H1 (cell line): ENCODE results near the gene GREB1L. TPM values are rescaled to one million over a fixed set of nuclear protein-coding genes. Genes with fewer than 3 reads are reported as not detected.

Source experiments
- CTCF ChIA-PET: fragments of 300-600 bp; sonication (Branson Sonifier 250); formaldehyde crosslinking; loops from one replicate; lab custom pipeline; 2021; ENCODE audit not compliant: partially characterized antibody; lab: Charles Lee
- POLR2A ChIA-PET: fragments of 300-600 bp; sonication (Branson Sonifier 250); formaldehyde crosslinking; loops from one replicate; lab custom pipeline; 2021; ENCODE audit warnings: inconsistent platforms; ENCODE audit not compliant: partially characterized antibody; lab: Charles Lee
- DNase-seq, 2 experiments: peaks; one replicate each; pipeline versions ENCODE4 v3.0.0 to v3.0.0-alpha.2; 2010 to 2022; ENCODE audit warnings: low spot score in 2 of 2, low read depth in 1 of 2, mixed read lengths in 1 of 2
- FAIRE-seq: peaks from 2 replicates; lab custom pipeline; 2011; peaks lifted over from hg19 to GRCh38; lab: Jason Lieb, UNC
- H2AFZ ChIP-seq: 2 replicates; pipeline ENCODE4 v1.8.1; 2012; ENCODE audit warnings: low read length, inconsistent platforms
- H2AK5ac ChIP-seq: 2 replicates; pipeline ENCODE4 v1.6.1; 2013; ENCODE audit warnings: low read depth, low read length
- H2BK120ac ChIP-seq: replicated peaks from 2 replicates; pipeline ENCODE3; 2013; ENCODE audit warnings: low read depth, low read length, inconsistent platforms
- H2BK12ac ChIP-seq: 2 replicates; pipeline ENCODE4 v1.6.1; 2013; ENCODE audit warnings: low read depth, low read length
- H2BK15ac ChIP-seq: 2 replicates; pipeline ENCODE4 v1.6.1; 2013; ENCODE audit warnings: low read length
- H2BK20ac ChIP-seq: 2 replicates; pipeline ENCODE4 v1.6.1; 2013; ENCODE audit warnings: low read length
- H2BK5ac ChIP-seq: 2 replicates; pipeline ENCODE4 v1.6.1; 2013; ENCODE audit warnings: low read depth, low read length
- H3K14ac ChIP-seq: 2 replicates; pipeline ENCODE4 v1.6.1; 2013; ENCODE audit warnings: inconsistent platforms; ENCODE audit not compliant: insufficient read length
- H3K18ac ChIP-seq: 2 replicates; pipeline ENCODE4 v1.6.1; 2013; ENCODE audit warnings: low read length; ENCODE audit errors: extremely low read depth
- H3K23ac ChIP-seq: 2 replicates; pipeline ENCODE4 v1.6.1; 2013; ENCODE audit warnings: inconsistent platforms; ENCODE audit not compliant: insufficient read length
- H3K23me2 ChIP-seq: 2 replicates; pipeline ENCODE4 v1.6.1; 2013; ENCODE audit warnings: low read depth, low read length
- H3K27ac ChIP-seq: 2 replicates; pipeline ENCODE4 v1.6.1; 2011; ENCODE audit warnings: low read depth, low read length, inconsistent platforms
- H3K27me3 ChIP-seq, 4 experiments: replicated peaks in 1 of 4; 1 replicate in 1 of 4; 2 replicates in 3 of 4; pipeline versions ENCODE4 v1.6.1 to v1.8.1; 2011 to 2013; ENCODE audit warnings: low read length in 3 of 4, mild to moderate bottlenecking in 3 of 4, inconsistent platforms in 2 of 4, mixed read lengths in 2 of 4, moderate library complexity in 1 of 4; ENCODE audit not compliant: control insufficient read depth in 3 of 4, insufficient read depth in 3 of 4; ENCODE audit errors: extremely low read depth in 1 of 4
- H3K36me3 ChIP-seq, 4 experiments: 2 replicates each; pipeline versions ENCODE4 v1.6.1 to v1.8.1; 2011 to 2013; ENCODE audit warnings: mild to moderate bottlenecking in 4 of 4, low read length in 3 of 4, moderate library complexity in 2 of 4, control low read depth in 1 of 4, inconsistent platforms in 1 of 4; ENCODE audit not compliant: insufficient read depth in 4 of 4, control insufficient read depth in 2 of 4
- H3K4ac ChIP-seq: replicated peaks from 2 replicates; pipeline ENCODE3; 2013; ENCODE audit warnings: low read length, low read depth, mixed read lengths, inconsistent platforms; ENCODE audit not compliant: insufficient read length
- H3K4me1 ChIP-seq, 4 experiments: replicated peaks in 1 of 4; 1 replicate in 1 of 4; 2 replicates in 3 of 4; pipeline versions ENCODE4 v1.6.1 to v1.8.1; 2011 to 2013; ENCODE audit warnings: low read length in 3 of 4, inconsistent platforms in 2 of 4, mixed read lengths in 1 of 4; ENCODE audit not compliant: insufficient read depth in 4 of 4, control insufficient read depth in 3 of 4
- H3K4me2 ChIP-seq, 2 experiments: 2 replicates each; pipeline versions ENCODE4 v1.6.1 to v1.8.1; 2011 to 2013; ENCODE audit warnings: low read depth in 2 of 2, low read length in 2 of 2, control low read depth in 1 of 2, inconsistent platforms in 1 of 2, mild to moderate bottlenecking in 1 of 2; ENCODE audit not compliant: insufficient read depth in 1 of 2
- H3K4me3 ChIP-seq, 4 experiments: fragments of 200-600, 300-600 bp in 1 of 4; sonication (generic), shearing (Covaris generic), sonication (Bioruptor Twin) in 1 of 4; 2 replicates each; pipeline versions ENCODE4 v1.5.1 to v1.8.1; 2011 to 2016; ENCODE audit warnings: low read length in 4 of 4, low read depth in 3 of 4, control low read depth in 2 of 4, inconsistent platforms in 2 of 4, mild to moderate bottlenecking in 2 of 4, mixed read lengths in 1 of 4, moderate library complexity in 1 of 4; ENCODE audit not compliant: insufficient read depth in 2 of 4; ENCODE audit errors: extremely low read depth in 1 of 4
- H3K56ac ChIP-seq: replicated peaks from 2 replicates; pipeline ENCODE3; 2013; ENCODE audit warnings: low read depth, mild to moderate bottlenecking, mixed read lengths, low read length, inconsistent platforms; ENCODE audit not compliant: insufficient read length
- H3K79me1 ChIP-seq: 2 replicates; pipeline ENCODE4 v1.6.1; 2013; ENCODE audit warnings: low read depth, low read length, control low read depth
- H3K79me2 ChIP-seq, 2 experiments: 2 replicates each; pipeline versions ENCODE4 v1.6.1 to v1.8.1; 2012 to 2013; ENCODE audit warnings: low read length in 2 of 2, mild to moderate bottlenecking in 2 of 2, inconsistent platforms in 1 of 2; ENCODE audit not compliant: insufficient read depth in 2 of 2, control insufficient read depth in 1 of 2
- H3K9ac ChIP-seq, 4 experiments: replicated peaks in 1 of 4; 1 replicate in 1 of 4; 2 replicates in 3 of 4; pipeline versions ENCODE4 v1.6.1 to v1.8.1; 2011 to 2013; ENCODE audit warnings: low read depth in 3 of 4, low read length in 3 of 4, control low read depth in 2 of 4, mild to moderate bottlenecking in 2 of 4, moderate library complexity in 2 of 4, inconsistent platforms in 1 of 4; ENCODE audit errors: extremely low read depth in 1 of 4
- H3K9me3 ChIP-seq, 2 experiments: 2 replicates each; pipeline versions ENCODE4 v1.6.1 to v1.8.1; 2012 to 2013; ENCODE audit warnings: mild to moderate bottlenecking in 2 of 2, moderate library complexity in 2 of 2, control low read depth in 1 of 2, inconsistent platforms in 1 of 2, low read depth in 1 of 2, low read length in 1 of 2, mixed read lengths in 1 of 2; ENCODE audit not compliant: insufficient read depth in 2 of 2
- H4K20me1 ChIP-seq, 2 experiments: replicated peaks in 1 of 2; 2 replicates each; pipeline versions ENCODE3 to v1.8.1; 2011 to 2013; ENCODE audit warnings: inconsistent platforms in 2 of 2, low read length in 2 of 2, mild to moderate bottlenecking in 1 of 2; ENCODE audit not compliant: insufficient read depth in 2 of 2, control insufficient read depth in 1 of 2
- H4K5ac ChIP-seq: 2 replicates; pipeline ENCODE4 v1.6.1; 2013; ENCODE audit warnings: low read length, low read depth, mixed read lengths, inconsistent platforms; ENCODE audit not compliant: insufficient read length
- H4K8ac ChIP-seq: 2 replicates; pipeline ENCODE4 v1.8.0; 2013; ENCODE audit warnings: mild to moderate bottlenecking, moderate library complexity, low read length, inconsistent platforms; ENCODE audit not compliant: insufficient read depth; ENCODE audit errors: extremely low read depth
- H4K91ac ChIP-seq: replicated peaks from 2 replicates; pipeline ENCODE3; 2013; ENCODE audit warnings: low read length, mixed read lengths, inconsistent platforms; ENCODE audit not compliant: insufficient read length
- ASH2L ChIP-seq: fragments of 200-600, 300-600 bp; sonication (generic); IDR thresholded peaks from one replicate; pipeline ENCODE4 v1.7.1; 2017; ENCODE audit warnings: low read length
- POU5F1 ChIP-seq: IDR thresholded peaks from 2 replicates; pipeline ENCODE4 v1.6.1; 2011; ENCODE audit warnings: low read depth, mild to moderate bottlenecking, low read length, moderate library complexity
- SUZ12 ChIP-seq: fragments of 200-600 bp; sonication (generic); IDR thresholded peaks from 2 replicates; pipeline ENCODE4 v1.6.1; 2012; ENCODE audit warnings: mild to moderate bottlenecking, inconsistent platforms, low read length, moderate library complexity, mixed read lengths
- TBP ChIP-seq: IDR thresholded peaks from 2 replicates; pipeline ENCODE4 v1.6.1; 2011; ENCODE audit warnings: low read depth, low read length, improper control_type of control experiment
- WGBS, 2 experiments: shearing (Covaris generic) in 1 of 2; methylation state at CpG; one replicate each; pipeline versions ENCODE4 v1.1.6 to v1.1.7; 2013 to 2015; ENCODE audit warnings: low lambda C conversion rate in 2 of 2, mixed read lengths in 2 of 2, inconsistent platforms in 1 of 2, low coverage in 1 of 2, missing lambda C conversion rate in 1 of 2; ENCODE audit not compliant: insufficient replicate concordance in 2 of 2, insufficient coverage in 1 of 2, insufficient read length in 1 of 2; ENCODE audit errors: extremely low coverage in 1 of 2, missing lambda C conversion rate in 1 of 2; 5-methylcytosine and 5-hydroxymethylcytosine counted together
- polyA plus RNA-seq, 7 experiments: library from polyadenylated mRNA; depleted of rRNA in 3 of 7; stranded (reverse) in 5 of 7; unstranded in 2 of 7; fragments of >200 nt in 5 of 7; fragments of 200-250 nt in 2 of 7; gene quantifications; 1 replicate in 5 of 7; 2 replicates in 1 of 7; 4 replicates in 1 of 7; pipeline versions ENCODE4 v1.2.1 to v1.2.3, GENCODE V29; 2011 to 2013; ENCODE audit warnings: missing spikeins in 2 of 7, mixed read lengths in 2 of 7
- total RNA-seq: library from RNA; stranded (reverse); fragmentation: NEBNext Ultra II Directional; extraction: Animal tissue kit (Norgen Biotek cat#: 25700); gene quantifications from 2 replicates; pipeline ENCODE4 v1.2.1, GENCODE V29; 2021

GREB1L gene
- total and polyA plus RNA-seq, 2 of the 8 experiments (the other 6 are each of a cell fraction or from before 2014, with no cell fraction given): 0.34 to 1.6 TPM

GRCh38 chr18:21241301-21242048 is 557 bp upstream of the GREB1L start:
- Histone ChIP-seq H4K91ac (no peak overlapping the region), H4K8ac (peak overlapping the region; percentile 45; the same call in 1 of the 2 replicates), H2BK120ac (no peak overlapping the region), H3K79me1 (no peaks in the 10 kb centered on the region), H4K20me1 (no peaks in the 10 kb centered on the region), H3K4me2 (peak overlapping the region; percentile 68 to 73), H3K18ac (no peak overlapping the region; the same call in 1 of the 2 replicates), H2AFZ (no peak overlapping the region), H3K4me1 (peaks cover 0 to 15% (median 8%) of the 10 kb centered on the region in 4 experiments; a peak in 6 of 7 replicates), H2BK5ac (no peak overlapping the region), H3K4me3 (peak overlapping the region; percentile 50 to 69 (median 60)), H3K9me3 (no peaks in the 10 kb centered on the region), H3K79me2 (no peaks in the 10 kb centered on the region), H3K23ac (no peak overlapping the region), H3K4ac (no peak overlapping the region), H3K14ac (no peak overlapping the region), H3K56ac (no peak overlapping the region), H2BK15ac (no peak overlapping the region), H3K27me3 (peaks cover 35 to 64% (median 56%) of the 10 kb centered on the region in 4 experiments), H3K23me2 (peaks cover 13% of the 10 kb centered on the region; the same call in 1 of the 2 replicates), H3K36me3 (no peaks in the 10 kb centered on the region), H2BK12ac (no peak overlapping the region), H3K27ac (no peak overlapping the region)
- DNase-seq (peak in 1 of 2 experiments; percentile 66), FAIRE-seq (no peak)
- POLR2A ChIA-PET: no interaction called here
- CTCF ChIA-PET: interaction anchor here (0.8 to 1.5 kb wide), 4 partner anchors 25 to 204 kb away, joined by 3 to 4 read pairs (median 4); no protein-coding TSS in a partner anchor
- 3% methylated on average over 45 of the region's 54 CpGs; no CpG with 5 or more reads in 1 of the 2 experiments for WGBS, 2 experiments
- 0 out of 2 replicates have a peak, but pooled peaks have one; percentile 10 for TF ChIP-seq TBP
- peak; percentile 62 for TF ChIP-seq ASH2L
- peak; percentile 45 for TF ChIP-seq SUZ12
- TF ChIP-seq POU5F1: no peak
- TF ChIP-seq, all 59 proteins: peak for 3
- Histone ChIP-seq H3K9ac (peak overlapping the region in 3 of 4 experiments; percentile 8 to 56 (median 33); a peak in 2 of 7 replicates), H2BK20ac (no peak overlapping the region), H4K5ac (no peak overlapping the region), H2AK5ac (no peak overlapping the region)
